AG09319 (cell line): Measurements from ENCODE around the gene ZNF91.

ENCODE experiments used
- DNase-seq: peaks from one replicate; pipeline ENCODE4 v3.0.0-alpha.2; 2010; ENCODE audit warnings: low read depth; ENCODE audit errors: extremely low read depth
- CTCF ChIP-seq: IDR thresholded peaks from 2 replicates; pipeline ENCODE4 v1.5.1; 2011; ENCODE audit warnings: low read depth, mild to moderate bottlenecking, inconsistent platforms, low read length, moderate library complexity

ZNF91 gene

GRCh38 chr19:23406721-23407120, 11.4 kb upstream of the ZNF91 start:
- no peak for DNase-seq
- no peak for TF ChIP-seq CTCF

- DNase-seq, result no peak
- TF ChIP-seq CTCF, result no peak
Measured at GRCh38 chr19:23406091-23406490, 10.8 kb upstream of the ZNF91 start.

GRCh38 chr19:23404676-23405075, 9.4 kb upstream of the ZNF91 start:
- no peak for TF ChIP-seq CTCF
- no peak for DNase-seq

GRCh38 chr19:23403581-23404324, 8.5 kb upstream of the ZNF91 start:
- TF ChIP-seq CTCF, result no peak
- DNase-seq, result no peak

GRCh38 chr19:23403052-23403451, 7.8 kb upstream of the ZNF91 start:
- no peak for DNase-seq
- no peak for TF ChIP-seq CTCF

GRCh38 chr19:23402388-23402787, 7.1 kb upstream of the ZNF91 start:
- DNase-seq, result no peak
- TF ChIP-seq CTCF, result no peak

- no peak for TF ChIP-seq CTCF
- no peak for DNase-seq
Measured at GRCh38 chr19:23401086-23401610, 5.9 kb upstream of the ZNF91 start.
